Hematopoietic multipotent progenitor cell treated with erythropoietin and hydrocortisone succinate and interleukin-3 and kit ligand, for 6 days (in vitro differentiated cells): ENCODE results near the gene HSPE1.
"Not testable (repeated sequence)": the region's sequence is repeated elsewhere in the genome, so short reads cannot be mapped to it uniquely, and the experiment has no call there.

Experiments used
- DNase-seq: peaks from one replicate; pipeline ENCODE4 v3.0.0-alpha.2; 2015

HSPE1 gene

DNA sequence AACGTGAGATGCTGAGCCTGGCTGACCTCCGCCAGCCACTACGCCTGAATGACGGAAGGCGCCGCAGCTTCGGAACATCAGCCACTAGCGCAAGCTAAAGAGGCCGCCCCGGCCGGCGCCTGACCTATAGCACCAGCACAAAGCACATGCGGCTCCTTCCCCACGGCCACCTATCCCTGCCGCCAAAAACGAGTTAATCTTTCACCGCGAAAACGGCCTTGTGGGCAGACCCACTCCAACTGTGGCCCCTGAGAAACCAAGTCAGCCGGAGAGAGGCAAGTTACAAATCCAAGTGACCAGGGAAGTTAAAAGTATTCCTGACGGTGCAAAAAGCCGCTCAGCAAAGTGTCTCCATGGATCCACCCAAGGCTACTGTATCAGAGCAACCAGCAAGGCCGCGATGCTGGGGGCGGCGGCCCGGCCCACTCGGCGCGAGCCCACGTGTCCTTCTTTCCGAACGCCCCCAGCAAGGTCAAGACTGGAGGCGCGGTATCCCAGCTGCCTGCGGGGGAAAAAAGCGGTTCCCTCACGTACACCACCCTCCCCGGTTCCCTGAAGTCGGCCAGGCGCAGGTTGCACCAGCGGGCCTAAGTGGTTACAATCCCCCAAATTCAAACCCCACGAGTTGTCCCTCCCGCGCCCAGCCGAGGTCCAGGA is 1.1 kb upstream of the HSPE1 start:
- peak; percentile 71 for DNase-seq

DNA sequence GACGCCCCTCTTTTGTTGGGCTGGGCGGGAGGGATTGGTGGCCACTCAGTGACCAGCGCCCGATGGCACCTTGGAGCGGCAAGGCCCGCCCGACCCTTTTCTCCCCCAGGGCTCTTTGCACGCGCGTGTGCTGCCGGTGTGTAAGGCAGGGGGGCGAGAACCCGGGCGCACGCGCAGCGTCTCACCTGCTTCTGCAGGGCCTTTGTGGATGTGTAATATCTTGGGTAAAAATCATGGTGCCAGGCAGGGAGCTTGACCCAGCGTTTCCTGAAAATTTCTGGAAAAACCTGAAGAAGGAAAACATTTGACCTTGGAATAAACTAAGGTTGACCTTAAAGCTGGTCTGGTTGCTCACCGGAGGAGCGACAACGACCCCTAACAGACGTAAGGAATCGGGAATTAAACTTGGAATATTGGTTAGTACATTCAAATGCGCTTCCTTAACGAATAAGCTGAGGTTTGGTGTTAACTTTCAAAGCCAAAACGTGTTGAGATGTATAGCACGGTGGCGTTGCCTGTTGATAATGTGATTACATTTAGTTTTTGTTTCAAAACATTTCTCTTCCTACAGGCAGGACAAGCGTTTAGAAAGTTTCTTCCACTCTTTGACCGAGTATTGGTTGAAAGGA is 438 bp downstream of the HSPE1 start:
- no peak for DNase-seq

DNA sequence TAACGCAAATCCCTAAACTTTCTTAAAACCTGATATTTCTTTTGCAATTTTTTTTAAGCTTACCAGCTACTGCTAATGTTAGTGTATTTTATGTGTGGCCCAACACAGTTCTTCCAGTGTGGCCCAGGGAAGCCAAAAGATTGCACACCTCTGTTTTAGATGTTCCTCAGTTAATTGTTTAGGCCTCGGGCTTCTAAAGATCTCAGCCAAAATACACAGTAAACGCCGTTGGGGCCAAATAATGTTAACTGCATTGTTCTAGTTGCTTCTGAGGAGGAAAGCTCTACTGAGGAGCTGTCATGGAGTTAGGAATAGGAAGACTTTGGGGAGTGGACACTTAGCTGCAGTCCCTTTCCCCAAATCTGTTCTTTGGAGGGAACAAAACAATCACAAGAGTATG is 2.0 kb downstream of the HSPE1 start:
- DNase-seq, result no peak

DNA sequence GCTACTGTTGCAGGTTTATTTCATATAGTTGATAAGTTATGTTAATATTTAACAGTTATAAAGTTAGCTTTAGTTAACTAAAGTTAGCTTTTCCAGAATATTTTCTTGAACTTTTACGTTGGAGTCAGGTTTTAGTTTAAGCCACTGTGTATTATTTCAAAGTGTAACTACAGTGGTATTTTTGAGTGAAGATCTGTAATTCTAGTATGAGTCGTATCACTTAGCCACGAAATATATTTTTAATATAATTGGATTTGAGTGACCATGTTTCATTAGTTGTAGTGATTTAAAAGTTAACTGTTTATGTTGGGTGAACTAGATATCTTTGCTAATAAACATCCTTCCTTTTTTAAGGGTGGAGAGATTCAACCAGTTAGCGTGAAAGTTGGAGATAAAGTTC is 2.5 kb downstream of the HSPE1 start:
- no peak for DNase-seq

DNA sequence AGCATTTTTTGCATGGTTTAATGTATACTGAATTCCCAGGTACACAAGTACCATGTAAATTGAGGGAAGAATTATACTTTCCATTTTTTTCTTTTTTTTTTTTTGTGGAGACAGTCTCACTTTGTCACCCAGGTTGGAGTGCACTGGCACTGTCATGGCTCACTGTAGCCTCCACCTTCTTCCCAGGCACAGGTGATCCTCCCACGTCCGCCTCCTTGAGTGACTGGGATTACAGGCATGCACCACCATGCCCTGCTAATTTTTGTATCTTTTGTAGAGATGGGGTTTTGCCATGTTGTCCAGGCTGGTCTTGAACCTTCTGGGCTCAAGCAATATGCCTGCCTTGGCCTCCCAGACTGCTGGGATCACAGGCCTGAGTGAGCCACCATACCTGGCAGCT is 3.8 kb downstream of the HSPE1 start:
- no peak for DNase-seq

DNA sequence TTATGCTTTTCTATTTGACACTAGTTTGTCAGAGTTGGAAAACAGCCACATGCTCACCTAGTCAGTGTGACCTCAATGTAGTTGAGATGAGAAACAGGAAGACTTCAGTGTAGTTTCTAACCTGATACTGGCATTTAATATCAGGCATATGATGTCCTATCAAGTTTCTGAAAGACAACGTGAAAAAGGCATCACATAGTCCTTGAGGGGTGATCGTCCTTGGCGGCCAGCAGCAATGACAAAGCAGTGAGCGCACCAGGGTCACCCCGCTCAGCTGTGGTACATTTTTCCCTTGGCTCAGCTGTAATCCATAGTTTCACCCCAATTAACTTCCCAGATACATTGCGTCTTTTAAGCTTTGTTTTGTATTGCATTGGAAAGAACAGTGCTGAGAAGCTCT is 4.3 kb downstream of the HSPE1 start:
- no peak for DNase-seq

DNA sequence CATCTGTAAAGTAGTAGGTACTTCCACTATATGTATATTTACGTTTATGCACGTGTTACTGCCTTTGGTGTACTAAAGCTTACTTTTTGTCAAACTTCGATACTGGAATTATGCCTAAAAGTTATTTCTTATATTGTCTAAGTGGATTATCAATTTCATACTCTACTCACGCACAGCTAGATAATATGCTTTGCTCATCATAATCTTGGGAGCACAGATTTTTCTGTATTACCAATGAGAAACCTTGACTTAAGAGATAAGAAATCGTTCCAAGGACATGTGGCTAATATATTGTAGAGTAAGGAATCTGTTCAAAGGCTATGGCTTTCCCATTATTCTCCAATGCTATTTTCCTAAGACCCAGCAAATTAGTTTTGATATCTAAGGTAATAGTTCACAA is 6.5 kb downstream of the HSPE1 start:
- DNase-seq, result no peak

DNA sequence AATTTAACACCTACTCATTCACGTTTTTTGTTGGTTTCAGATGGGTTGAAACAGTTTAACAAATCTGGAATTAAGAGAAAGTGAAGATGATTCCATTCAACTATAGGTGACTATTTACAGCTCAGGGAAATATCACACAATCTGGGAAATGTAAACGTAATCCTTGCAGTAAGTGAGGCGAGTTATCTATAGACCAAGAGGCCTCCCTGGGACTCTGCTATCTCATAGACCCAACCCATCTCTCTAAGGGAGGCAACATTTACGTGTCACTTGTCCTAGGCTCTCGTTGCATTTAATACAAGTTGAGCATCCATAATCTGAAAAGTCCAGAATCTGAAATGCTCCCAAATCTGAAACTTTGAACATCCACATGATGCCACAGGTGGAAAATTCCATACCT is 13.7 kb downstream of the HSPE1 start:
- peak; percentile 56 for DNase-seq

DNA sequence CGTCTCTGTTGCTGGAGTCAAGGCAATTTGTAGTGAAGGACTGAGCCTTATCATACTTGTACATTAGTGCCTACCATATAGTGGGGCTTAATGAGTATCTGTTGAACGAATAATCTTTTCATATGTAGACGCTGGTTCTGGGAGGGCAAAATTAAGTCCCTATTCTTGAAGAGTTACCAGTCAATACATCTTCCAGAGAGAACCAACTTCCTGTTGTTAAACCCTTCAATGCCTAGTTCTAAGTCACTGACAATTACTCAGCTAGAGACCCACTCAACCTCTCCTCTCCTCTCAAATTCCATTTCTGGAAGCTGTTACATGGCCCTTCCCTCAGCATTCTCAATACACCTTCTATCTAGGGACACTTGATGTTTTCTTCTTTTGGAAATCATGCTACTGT is 14.6 kb downstream of the HSPE1 start:
- peak; percentile 44 for DNase-seq

DNA sequence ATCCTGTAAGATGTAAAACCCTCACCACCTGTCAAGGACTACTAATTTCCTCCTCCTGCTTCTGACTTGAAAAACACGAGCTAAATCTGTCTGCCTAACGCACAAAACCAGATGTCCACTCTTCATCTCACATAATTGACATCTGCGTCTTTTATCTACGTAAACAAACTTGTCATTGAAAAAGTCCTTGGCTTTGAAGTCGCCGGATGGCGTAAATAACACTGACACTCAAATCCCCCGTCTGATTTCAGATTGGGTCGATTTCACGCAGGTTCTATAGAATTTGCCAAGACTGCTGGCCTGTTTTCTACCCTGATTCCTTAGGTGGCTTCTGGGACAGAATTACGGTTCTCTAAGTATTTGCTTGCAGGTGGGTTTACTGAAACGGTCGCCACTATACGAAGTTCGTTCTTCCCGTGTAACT is 15.1 kb downstream of the HSPE1 start:
- DNase-seq, result no peak

DNA sequence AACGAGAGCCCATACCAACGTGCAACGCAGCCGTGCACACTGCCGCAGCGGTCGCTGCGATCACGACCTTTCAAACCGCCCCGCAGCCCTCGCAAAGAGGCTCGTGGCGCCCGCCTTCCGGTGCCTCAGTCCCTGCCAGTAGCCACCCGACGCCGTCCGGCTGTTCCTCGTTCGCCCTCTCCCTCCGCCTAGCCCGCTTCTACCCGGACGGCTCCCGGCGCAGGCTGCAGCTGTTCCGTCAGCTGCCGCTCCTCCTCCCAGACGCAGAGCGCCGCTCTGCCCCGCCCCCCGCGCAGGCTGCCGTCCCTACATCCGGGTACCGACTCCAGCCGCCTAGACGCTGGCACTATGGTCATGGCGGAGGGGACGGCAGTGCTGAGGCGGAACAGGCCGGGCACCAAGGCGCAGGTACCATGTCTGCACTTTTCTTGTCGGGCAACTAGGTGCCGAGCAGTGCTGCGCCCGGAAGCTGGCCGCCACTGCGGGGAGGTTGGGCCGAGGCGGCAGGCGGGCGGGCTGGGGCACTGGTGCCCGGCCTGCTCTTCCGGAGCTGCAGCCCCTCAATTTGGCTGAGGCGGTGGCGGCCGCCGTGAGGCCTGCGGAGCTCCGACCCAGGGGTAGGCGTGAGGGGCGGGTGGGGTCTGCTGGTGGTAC is 15.7 kb downstream of the HSPE1 start, which contains the start of gene MOB4:
TSS of gene MOB4 (plus strand) at position 328 of the 654 bp plus-strand sequence. CDS start at position 349, 21 bp downstream.
- peak; percentile 96 for DNase-seq

DNA sequence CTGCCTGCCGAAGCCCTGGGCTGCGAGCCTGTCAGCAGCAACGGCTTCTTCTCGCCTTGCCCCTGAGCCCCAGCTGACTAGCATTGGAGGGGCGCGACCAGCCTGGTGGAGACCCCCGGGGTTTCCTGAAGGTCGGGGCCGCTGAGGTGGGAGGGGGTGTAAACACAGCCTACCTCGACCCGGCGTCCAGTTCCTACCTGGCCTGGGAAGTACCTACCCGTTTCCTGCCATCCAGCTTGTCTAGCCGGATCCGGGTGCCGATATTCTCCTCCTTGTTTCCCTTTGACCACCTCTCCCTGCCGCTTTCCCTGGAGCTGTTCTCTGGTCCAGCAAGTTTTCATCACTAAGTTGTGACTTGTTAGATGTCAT is 16.2 kb downstream of the HSPE1 start:
- DNase-seq, result no peak

DNA sequence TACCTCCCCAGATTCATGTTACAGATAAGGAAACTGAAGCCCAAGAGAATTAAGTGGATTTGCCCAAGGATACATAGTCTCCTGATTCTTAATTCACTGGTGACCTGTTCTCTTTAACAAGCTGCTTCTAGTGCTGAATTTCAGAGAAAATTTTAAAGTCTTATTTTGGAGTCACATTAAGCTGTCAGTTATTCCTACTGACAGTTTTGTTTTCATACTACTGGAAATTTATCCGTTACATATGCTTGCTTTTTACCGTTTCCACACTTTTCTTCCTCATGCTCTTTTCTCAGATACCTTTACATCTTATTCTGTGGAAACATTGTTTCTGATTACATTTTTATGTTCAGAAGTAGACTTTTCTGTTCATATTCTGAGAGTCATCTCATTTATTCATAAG is 17.0 kb downstream of the HSPE1 start:
- no peak for DNase-seq

DNA sequence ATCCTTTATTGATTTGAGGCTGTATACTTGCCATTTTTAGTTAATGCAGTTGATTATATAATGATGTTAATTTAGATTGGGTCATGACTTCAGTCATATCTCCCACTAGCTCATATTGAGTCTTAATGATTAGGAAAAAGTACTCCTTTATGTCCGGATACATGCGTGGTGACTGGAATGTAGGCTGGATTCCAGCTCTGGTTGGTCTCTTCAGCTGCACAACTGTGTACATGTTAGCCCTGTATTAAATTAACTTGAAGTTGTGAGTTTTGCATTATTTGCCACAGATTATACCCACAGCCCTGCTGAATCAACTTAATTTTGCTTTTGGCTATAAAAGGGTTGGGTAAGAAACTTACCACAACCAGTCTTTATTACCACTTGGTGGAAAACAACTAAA is 38.2 kb downstream of the HSPE1 start:
- DNase-seq, result no peak

DNA sequence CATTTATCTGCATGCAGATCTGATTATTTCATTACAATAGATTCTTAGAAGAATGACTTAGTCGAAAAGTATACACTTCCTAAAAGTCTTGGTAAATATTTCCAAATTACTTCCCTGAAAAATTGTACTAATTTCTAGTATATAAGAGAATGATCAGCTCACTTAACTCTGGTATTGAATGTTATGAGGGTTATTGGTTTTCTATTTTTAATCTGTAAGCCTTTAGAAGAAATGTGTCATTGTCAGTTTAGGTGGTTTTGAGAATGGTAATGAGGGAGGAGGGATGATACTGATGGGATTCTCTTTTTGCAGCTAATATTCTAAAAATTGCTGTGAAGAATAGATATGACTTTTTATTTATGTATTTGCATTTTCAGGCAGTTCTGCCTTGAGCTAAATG is 39.6 kb downstream of the HSPE1 start:
- no peak for DNase-seq

DNA sequence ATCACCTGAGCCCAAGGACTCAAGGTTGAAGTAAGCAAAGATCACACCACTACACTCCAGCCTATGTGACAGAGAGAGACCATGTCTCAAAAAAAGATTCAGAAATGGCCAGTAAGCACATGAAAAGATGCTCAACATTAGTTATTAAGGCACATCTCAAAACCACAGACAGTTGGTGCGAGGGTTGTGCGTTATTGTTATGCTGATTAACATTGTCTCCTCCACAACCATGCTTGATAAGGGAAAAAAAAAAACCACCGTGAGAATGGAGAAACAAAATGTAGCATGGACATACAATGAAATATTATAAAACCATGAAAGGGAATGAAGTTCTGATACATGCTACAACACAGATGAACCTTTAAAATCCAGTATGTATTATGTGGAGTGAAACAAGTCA is 43.0 kb downstream of the HSPE1 start:
- peak; percentile 72 for DNase-seq

DNA sequence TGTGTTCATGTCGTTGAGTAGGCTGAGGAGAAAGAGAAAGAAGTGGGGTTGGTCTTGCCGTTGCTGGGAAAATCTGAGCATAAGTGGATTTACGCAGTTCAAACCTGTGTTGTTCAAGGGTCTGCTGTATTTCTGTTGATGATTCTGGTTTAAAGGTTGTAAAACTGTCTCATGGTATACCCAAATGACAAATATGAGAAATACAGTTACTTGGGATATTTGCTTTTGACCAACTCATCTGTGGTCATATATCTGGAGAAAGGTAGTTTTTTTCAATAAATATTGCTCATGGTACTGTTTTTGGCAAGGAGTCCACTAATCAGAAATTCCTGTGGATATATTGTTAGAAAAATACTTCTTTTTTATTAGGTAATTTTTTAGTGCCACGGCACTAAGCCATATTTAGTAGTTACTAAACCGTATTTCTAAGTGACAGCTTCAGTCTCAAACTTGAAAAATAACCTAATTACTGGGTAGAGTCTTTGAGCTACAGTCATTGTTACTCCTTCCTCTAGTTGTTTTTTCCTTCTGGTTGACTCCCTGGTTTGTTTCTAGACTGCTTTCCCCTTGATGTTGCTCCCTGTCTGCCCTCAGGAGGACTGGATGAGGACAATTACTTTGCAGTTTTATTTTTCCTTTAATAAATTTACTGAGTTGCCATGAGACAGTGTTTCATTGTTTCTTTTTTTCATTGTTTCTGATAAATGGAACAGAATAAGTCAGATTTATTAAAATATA is 47.2 kb downstream of the HSPE1 start:
- DNase-seq, result no peak

DNA sequence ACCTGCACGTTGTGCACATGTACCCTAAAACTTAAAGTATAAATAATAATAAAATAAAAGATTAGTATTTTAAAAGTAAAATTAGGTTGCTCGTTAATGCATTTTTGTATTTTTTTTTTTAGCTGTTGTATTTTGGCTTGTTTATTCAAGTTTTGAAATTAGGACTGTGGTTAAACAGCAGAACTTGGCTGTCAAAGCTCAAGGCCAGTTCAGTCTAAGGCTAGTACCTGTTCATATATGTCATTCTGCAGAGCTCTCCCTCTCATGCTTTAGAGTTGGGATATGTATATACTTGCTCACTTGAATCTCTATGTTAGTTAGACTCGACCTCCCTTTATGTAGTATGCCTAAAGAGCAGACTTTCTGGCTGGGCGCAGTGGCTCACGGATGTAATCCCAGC is 48.4 kb downstream of the HSPE1 start:
- DNase-seq, result no peak

DNA sequence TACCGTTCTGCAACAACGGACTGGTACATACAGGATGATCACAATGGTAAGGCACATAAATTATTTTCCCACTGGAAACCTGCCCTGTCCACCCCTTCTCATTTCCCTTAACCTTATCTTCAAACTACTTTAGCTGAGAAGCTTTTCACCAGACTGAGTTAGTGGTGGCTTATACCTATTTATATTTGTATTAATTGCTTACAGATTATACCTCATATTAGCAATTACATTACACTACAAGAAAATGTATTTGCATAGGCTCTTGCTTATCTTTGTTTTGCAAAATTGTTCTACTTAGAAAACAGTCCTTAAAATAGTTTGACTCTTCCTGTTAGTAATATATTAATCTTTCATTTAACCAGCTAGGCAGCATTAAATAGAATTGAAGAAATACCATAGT is 51.1 kb downstream of the HSPE1 start:
- DNase-seq, result not testable (repeated sequence)
